PC-3 (cell line): ENCODE measurements around the gene INHBE. TPM values are rescaled to one million over a fixed set of nuclear protein-coding genes. Genes with fewer than 3 reads are reported as not detected.

Source experiments
- ATAC-seq: fragments of 200-7000 bp; cut with Tn5 transposase; 2 replicates; pipeline ENCODE4 v1.9.1; 2020; ENCODE audit warnings: mild to moderate bottlenecking, moderate library complexity
- BruUV-seq: library from RNA; stranded (reverse); fragments of 400-500 nt; replicated peaks from 2 replicates; lab custom pipeline; 2021; lab: Mats Ljungman, UMichigan
- CTCF ChIA-PET: fragments of 300-600 bp; sonication (Branson Sonifier 250); formaldehyde crosslinking; loops from one replicate; lab custom pipeline; 2022; ENCODE audit warnings: antibody characterized with exemption; lab: Charles Lee
- POLR2A ChIA-PET: fragments of 300-600 bp; sonication (Branson Sonifier 250); formaldehyde crosslinking; loops from one replicate; lab custom pipeline; 2022; ENCODE audit warnings: antibody characterized with exemption; ENCODE audit not compliant: unreplicated experiment; lab: Charles Lee
- DNase-seq: peaks from one replicate; pipeline ENCODE4 v3.0.0-alpha.2; 2015
- H2AFZ ChIP-seq: fragments of 300-600 bp; sonication (generic); 2 replicates; pipeline ENCODE4 v1.6.0; 2016; ENCODE audit warnings: antibody characterized with exemption, low read length
- H3F3A ChIP-seq: fragments of 300-600 bp; sonication (generic); one replicate; pipeline ENCODE4 v1.6.0; 2017; ENCODE audit warnings: antibody characterized with exemption, low read length, control low read depth, mild to moderate bottlenecking; ENCODE audit not compliant: unreplicated experiment
- H3K27ac ChIP-seq: fragments of 300-600 bp; sonication (generic); 2 replicates; pipeline ENCODE4 v1.5.1; 2016; ENCODE audit warnings: mild to moderate bottlenecking, low read length
- H3K27me3 ChIP-seq: fragments of 300-600 bp; sonication (generic); 2 replicates; pipeline ENCODE4 v1.6.1; 2016; ENCODE audit warnings: low read length, mixed read lengths
- H3K36me3 ChIP-seq: fragments of 300-600 bp; sonication (generic); 2 replicates; pipeline ENCODE4 v1.6.1; 2016; ENCODE audit warnings: low read depth, mixed run types, low read length, mixed read lengths
- H3K4me1 ChIP-seq: fragments of 300-600 bp; sonication (generic); 2 replicates; pipeline ENCODE4 v1.5.1; 2016; ENCODE audit warnings: low read length; ENCODE audit not compliant: insufficient read depth
- H3K4me2 ChIP-seq: fragments of 300-600 bp; sonication (generic); 2 replicates; pipeline ENCODE4 v1.6.0; 2016; ENCODE audit warnings: low read length
- H3K4me3 ChIP-seq: fragments of 300-600 bp; sonication (generic); 2 replicates; pipeline ENCODE4 v1.5.1; 2016; ENCODE audit warnings: mild to moderate bottlenecking, low read length, mixed read lengths
- H3K79me2 ChIP-seq: fragments of 300-600 bp; sonication (generic); 2 replicates; pipeline ENCODE4 v1.6.1; 2017; ENCODE audit warnings: low read length, mixed read lengths
- H3K9ac ChIP-seq: fragments of 300-600 bp; sonication (generic); 2 replicates; pipeline ENCODE4 v1.6.0; 2016; ENCODE audit warnings: mild to moderate bottlenecking, low read length
- H3K9me2 ChIP-seq: fragments of 300-600 bp; sonication (generic); replicated peaks from 2 replicates; pipeline ENCODE4 v1.6.1; 2016; ENCODE audit warnings: mixed run types, low read length, mixed read lengths
- H3K9me3 ChIP-seq: fragments of 300-600 bp; sonication (generic); 2 replicates; pipeline ENCODE4 v1.6.1; 2016; ENCODE audit warnings: low read length, mixed read lengths
- H4K20me1 ChIP-seq: fragments of 300-600 bp; sonication (generic); 2 replicates; pipeline ENCODE4 v1.6.1; 2016; ENCODE audit warnings: low read length, mixed read lengths
- CTCF ChIP-seq: fragments of 300-600 bp; sonication (generic); conservative IDR thresholded peaks from 2 replicates; pipeline ENCODE4 v1.5.1; 2017; ENCODE audit warnings: antibody characterized with exemption, low read depth, mild to moderate bottlenecking, low read length
- EZH2 ChIP-seq: fragments of 300-600 bp; sonication (generic); IDR thresholded peaks from one replicate; pipeline ENCODE4 v1.6.1; 2017; ENCODE audit warnings: antibody characterized with exemption, mild to moderate bottlenecking, low read length; ENCODE audit not compliant: unreplicated experiment
- EZH2phosphoT487 ChIP-seq: fragments of 300-600 bp; sonication (generic); IDR thresholded peaks from 2 replicates; pipeline ENCODE4 v1.6.1; 2018; ENCODE audit warnings: mild to moderate bottlenecking, antibody characterized with exemption, low read length, borderline replicate concordance
- intact Hi-C: fragments of 100-400 bp; cut with micrococcal nuclease; formaldehyde crosslinking; loops from 2 replicates; pipeline ENCODE4 v1.9.0; 2023
- total RNA-seq: library from RNA; depleted of rRNA; stranded (reverse); fragments of >200 nt; gene quantifications from 2 replicates; pipeline ENCODE4 v1.2.3, GENCODE V29; 2014

INHBE gene
- total RNA-seq, 1 experiment from 2014 or later: not detected

- Histone ChIP-seq H4K20me1 (no peaks in the 10 kb centered on the region), H3K79me2 (peaks cover 24% of the 10 kb centered on the region), H3K27ac (0 out of 2 replicates have a peak overlapping the region, but pooled peaks have one; percentile 7), H3K27me3 (no peaks in the 10 kb centered on the region), H3K4me1 (peaks cover 10% of the 10 kb centered on the region), H3K36me3 (peaks cover 30% of the 10 kb centered on the region), H3K4me3 (peak overlapping the region; percentile 91), H3K9me2 (no peaks in the 10 kb centered on the region), H3K4me2 (peak overlapping the region; percentile 93), H3K9me3 (no peaks in the 10 kb centered on the region), H3K9ac (peak overlapping the region; percentile 89), H2AFZ (peak overlapping the region; percentile 70), H3F3A (no peaks in the 10 kb centered on the region)
- ATAC-seq (peak; percentile 23), DNase-seq (no peak)
- intact Hi-C loops: no loop called here
- TF ChIP-seq EZH2phosphoT487 (no peak), EZH2 (no peak), CTCF (no peak)
- TSS peak; percentile 51 for BruUV-seq
- POLR2A ChIA-PET: no interaction called here
- CTCF ChIA-PET: no interaction called here
Observed at GRCh38 chr12:57488402-57489156, 33.5 kb downstream of the INHBE start.

- ChIA-PET POLR2A (no interaction called here), CTCF (no interaction called here)
- Histone ChIP-seq H3K9me2 (no peaks in the 10 kb centered on the region), H3K27ac (no peak overlapping the region), H3K36me3 (peaks cover 30% of the 10 kb centered on the region), H3K4me1 (peaks cover 10% of the 10 kb centered on the region), H3K9me3 (no peaks in the 10 kb centered on the region), H3K27me3 (no peaks in the 10 kb centered on the region), H2AFZ (no peak overlapping the region), H3K4me2 (peak overlapping the region; percentile 93), H3F3A (no peaks in the 10 kb centered on the region), H3K79me2 (peaks cover 24% of the 10 kb centered on the region), H3K9ac (peak overlapping the region; percentile 89), H4K20me1 (no peaks in the 10 kb centered on the region), H3K4me3 (peak overlapping the region; percentile 91)
- DNase-seq (no peak), ATAC-seq (no peak)
- intact Hi-C loops: no loop called here
- TSS peak; percentile 40 for BruUV-seq
- TF ChIP-seq EZH2phosphoT487 (no peak), EZH2 (no peak), CTCF (no peak)
Observed at GRCh38 chr12:57489157-57489641, 34.1 kb downstream of the INHBE start.

- H4K20me1 ChIP-seq: no peaks in the 10 kb centered on the region
- H2AFZ ChIP-seq: no peak overlapping the region
- CTCF ChIA-PET: no interaction called here
- no peak for TF ChIP-seq EZH2
- no peak for ATAC-seq
- H3K4me2 ChIP-seq: 0 out of 2 replicates have a peak overlapping the region, but pooled peaks have one; percentile 10
- no peak for DNase-seq
- peaks cover 24% of the 10 kb centered on the region for H3K79me2 ChIP-seq
- H3K27ac ChIP-seq: no peak overlapping the region
- H3K9me2 ChIP-seq: no peaks in the 10 kb centered on the region
- H3K4me1 ChIP-seq: peaks cover 10% of the 10 kb centered on the region
- H3K36me3 ChIP-seq: peaks cover 30% of the 10 kb centered on the region
- no peak overlapping the region for H3K9ac ChIP-seq
- H3K4me3 ChIP-seq: no peak overlapping the region
- H3F3A ChIP-seq: no peaks in the 10 kb centered on the region
- POLR2A ChIA-PET: no interaction called here
- BruUV-seq: no TSS peak
- H3K9me3 ChIP-seq: no peaks in the 10 kb centered on the region
- H3K27me3 ChIP-seq: no peaks in the 10 kb centered on the region
- intact Hi-C loops: no loop called here
Observed at GRCh38 chr12:57490126-57490525, 35.0 kb downstream of the INHBE start.
